HG03457 (cell line): Measurements from ENCODE around the gene XKR7.
"Not testable (repeated sequence)": the region's sequence is repeated elsewhere in the genome, so short reads cannot be mapped to it uniquely, and the experiment has no call there.

Source experiments
- ATAC-seq: cut with Tn5 transposase; IDR thresholded peaks from one replicate; pipeline ENCODE4 v1.9.1; 2021; ENCODE audit warnings: moderate number of reproducible peaks; ENCODE audit not compliant: unreplicated experiment

The XKR7 gene

GRCh38 chr20:32010666-32011065, 42.7 kb downstream of the XKR7 start:
- ATAC-seq = no peak

GRCh38 chr20:32012159-32012688, 44.3 kb downstream of the XKR7 start:
- ATAC-seq = no peak

GRCh38 chr20:32013326-32013725, 45.4 kb downstream of the XKR7 start:
- ATAC-seq = no peak

- ATAC-seq = no peak
Measured at GRCh38 chr20:32017711-32018251, 49.8 kb downstream of the XKR7 start.

- no peak for ATAC-seq
Measured at GRCh38 chr20:32018269-32019155, 50.6 kb downstream of the XKR7 start.

- no peak for ATAC-seq
Measured at GRCh38 chr20:32019156-32019510, 51.2 kb downstream of the XKR7 start.

- ATAC-seq = no peak
Measured at GRCh38 chr20:32019563-32020463, 51.9 kb downstream of the XKR7 start.

GRCh38 chr20:32021091-32021490, 53.1 kb downstream of the XKR7 start:
- no peak for ATAC-seq

- ATAC-seq = no peak
Measured at GRCh38 chr20:32024683-32025295, 56.8 kb downstream of the XKR7 start.

GRCh38 chr20:32027643-32028042, 59.7 kb downstream of the XKR7 start:
- ATAC-seq = no peak

- ATAC-seq = no peak
Measured at GRCh38 chr20:32028647-32029372, 60.9 kb downstream of the XKR7 start.

GRCh38 chr20:32029561-32029960, 61.6 kb downstream of the XKR7 start:
- no peak for ATAC-seq

GRCh38 chr20:32031007-32031958, 63.3 kb downstream of the XKR7 start:
- no peak for ATAC-seq

- ATAC-seq = no peak
Measured at GRCh38 chr20:32033316-32033715, 65.4 kb downstream of the XKR7 start.

GRCh38 chr20:32033721-32034120, 65.8 kb downstream of the XKR7 start:
- not testable (repeated sequence) for ATAC-seq

- no peak for ATAC-seq
Measured at GRCh38 chr20:32034581-32035425, 66.9 kb downstream of the XKR7 start.

- no peak for ATAC-seq
Measured at GRCh38 chr20:32035426-32035779, 67.5 kb downstream of the XKR7 start.

- ATAC-seq = no peak
Measured at GRCh38 chr20:32036252-32036651, 68.3 kb downstream of the XKR7 start.
